Panc1 (cell line): ENCODE data around the gene BPTF.

Source experiments
- CTCF ChIP-seq: fragments of 450-650 bp; IDR thresholded peaks from 2 replicates; pipeline ENCODE4 v1.5.1; 2017; ENCODE audit warnings: mild to moderate bottlenecking
- POLR2AphosphoS5 ChIP-seq: IDR thresholded peaks from 2 replicates; pipeline ENCODE4 v1.6.1; 2012; ENCODE audit warnings: mild to moderate bottlenecking, low read depth, low read length, moderate library complexity
- REST ChIP-seq, 2 experiments: IDR thresholded peaks; 2 replicates each; pipeline ENCODE4 v1.6.1; 2011 to 2012; ENCODE audit warnings: low read depth in 2 of 2, control low read depth in 1 of 2, low read length in 1 of 2, mild to moderate bottlenecking in 1 of 2, moderate library complexity in 1 of 2; ENCODE audit not compliant: insufficient read depth in 1 of 2
- TCF7L2 ChIP-seq: IDR thresholded peaks from 2 replicates; pipeline ENCODE4 v1.6.1; 2011; ENCODE audit warnings: mild to moderate bottlenecking, low read depth, low read length, inconsistent platforms

- no peak for TF ChIP-seq CTCF
- TF ChIP-seq REST (IDR thresholded peaks at IDR 0.05; ENCODE audit: insufficient read depth in 1 of 2, low read depth in 2 of 2, low read length in 1 of 2): no peak
- TF ChIP-seq POLR2AphosphoS5: no peak
- TF ChIP-seq TCF7L2: no peak
Observed at GRCh38 chr17:67912656-67913055, 87.4 kb downstream of the BPTF start.
